Measurements from ENCODE around the gene EGFL8. TPM values are rescaled to one million over a fixed set of nuclear protein-coding genes. Genes with fewer than 3 reads are reported as not detected.

Gene EGFL8
- total and polyA plus RNA-seq, 12 donors: 6.7 to 32.8 (median 8.4) TPM

- intact Hi-C loops (cut with DNase I): loop anchor here in 5 of 10 donors (2.0 to 10.0 kb wide), 4 partner anchors 22 to 1028 kb away; partner anchors contain the start of genes ATF6B (in 4 of the 5), HSD17B8 (in 1 of the 5), PPT2 (in 1 of the 5) and RING1 (in 1 of the 5)
- Histone ChIP-seq H3K36me3 (peaks cover 0 to 28% (median 6%) of the 10 kb centered on the region in 9 donors), H3K4me3 (peak overlapping the region; percentile 23 to 93 (median 86)), H3K27ac (peak overlapping the region; percentile 93 to 98 (median 94)), H3K27me3 (no peaks in the 10 kb centered on the region), H3K9me3 (no peaks in the 10 kb centered on the region), H3K4me1 (peaks cover 8 to 80% (median 49%) of the 10 kb centered on the region in 9 donors)
- ATAC-seq (peak; percentile 1 to 34 (median 15)), DNase-seq (peak in 1 of 2 donors; percentile 58)
- 0 to 1% methylated on average over 20 of the region's 20 CpGs for WGBS, 2 donors
- no peak for TF ChIP-seq CTCF (IDR thresholded peaks at IDR 0.05)
These were observed 12.9 kb downstream of the EGFL8 start for GRCh38 chr6:32177183-32177787.

GRCh38 chr6:32177788-32178546, 13.6 kb downstream of the EGFL8 start, which contains the start of gene RNF5:
RNF5 (plus strand) TSS chr6:32178405; CDS start chr6:32178512, 107 bp downstream.
- TF ChIP-seq CTCF (IDR thresholded peaks at IDR 0.05): no peak
- peaks cover 8 to 84% (median 55%) of the 10 kb centered on the region in 9 donors for H3K4me1 ChIP-seq
- WGBS, 2 donors: 0 to 1% methylated on average over 33 of the region's 33 CpGs
- H3K36me3 ChIP-seq: peaks cover 0 to 34% (median 11%) of the 10 kb centered on the region in 9 donors
- peak within 1 kb of the TSS; percentile 93 to 98 (median 94) for H3K27ac ChIP-seq
- no peaks in the 10 kb centered on the region for H3K27me3 ChIP-seq
- ATAC-seq: peak; percentile 82 to 89 (median 86)
- H3K4me3 ChIP-seq: peak within 1 kb of the TSS; percentile 56 to 93 (median 86)
- peak; percentile 87 to 99 for DNase-seq
- no peaks in the 10 kb centered on the region for H3K9me3 ChIP-seq
- intact Hi-C loops (cut with DNase I): loop anchor here in 5 of 10 donors (2.0 to 10.0 kb wide), 5 partner anchors 17 to 1027 kb away; partner anchors contain the start of genes ATF6B (in 4 of the 5), HSD17B8 (in 1 of the 5), PPT2 (in 1 of the 5) and RING1 (in 1 of the 5)

GRCh38 chr6:32178547-32179440, 14.4 kb downstream of the EGFL8 start:
- no peak for DNase-seq
- intact Hi-C loops (cut with DNase I): loop anchor here in 4 of 10 donors (2.0 to 10.0 kb wide), 3 partner anchors 16 to 1026 kb away; partner anchors contain the start of genes ATF6B (in 3 of the 4), HSD17B8 (in 1 of the 4), RING1 (in 1 of the 4) and RXRB (in 1 of the 4)
- WGBS, 2 donors: 3 to 4% methylated on average over 24 of the region's 24 CpGs

More at GRCh38 chr6:32178547-32179440, 14.4 kb downstream of the EGFL8 start:
- Histone ChIP-seq H3K4me1 (peaks cover 8 to 84% (median 59%) of the 10 kb centered on the region in 9 donors), H3K27me3 (no peaks in the 10 kb centered on the region), H3K9me3 (no peaks in the 10 kb centered on the region), H3K27ac (peak overlapping the region; percentile 93 to 98 (median 94)), H3K4me3 (peak overlapping the region; percentile 56 to 93 (median 86)), H3K36me3 (peaks cover 0 to 43% (median 11%) of the 10 kb centered on the region in 9 donors)
- ATAC-seq: no peak
- no peak for TF ChIP-seq CTCF (IDR thresholded peaks at IDR 0.05)

Measured in heart right ventricle (tissue), 16 donors.